Islet precursor cell (in vitro differentiated cells): ENCODE measurements around the gene UTP14A.

Source experiments
- DNase-seq: peaks from one replicate; pipeline ENCODE4 v3.0.0-alpha.2; 2018

Gene UTP14A

GRCh38 chrX:129953881-129954280 lies 47.9 kb downstream of the UTP14A start:
- DNase-seq: peak; percentile 61

- DNase-seq: no peak
Observed at GRCh38 chrX:129954804-129955203, 48.8 kb downstream of the UTP14A start.

DNA sequence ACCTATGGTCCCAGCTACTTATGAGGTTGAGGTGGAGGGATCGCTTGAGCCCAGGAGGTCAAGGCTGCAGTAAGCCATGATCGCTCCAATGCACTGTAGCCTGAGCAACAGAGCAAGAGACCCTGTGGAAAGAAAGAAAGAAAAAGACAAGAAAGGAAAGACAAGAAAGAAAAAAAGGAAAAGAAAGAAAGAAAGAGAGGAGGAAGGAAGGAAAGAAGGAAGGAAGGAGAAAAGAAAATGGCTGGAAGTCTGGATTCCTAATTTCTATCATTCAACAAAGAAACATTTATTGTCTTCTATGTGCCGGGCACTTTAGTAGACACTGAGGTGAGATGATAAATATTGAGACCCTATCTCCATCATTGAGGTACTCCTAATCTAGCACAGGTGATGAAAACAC lies 49.7 kb downstream of the UTP14A start:
- DNase-seq: no peak

DNA sequence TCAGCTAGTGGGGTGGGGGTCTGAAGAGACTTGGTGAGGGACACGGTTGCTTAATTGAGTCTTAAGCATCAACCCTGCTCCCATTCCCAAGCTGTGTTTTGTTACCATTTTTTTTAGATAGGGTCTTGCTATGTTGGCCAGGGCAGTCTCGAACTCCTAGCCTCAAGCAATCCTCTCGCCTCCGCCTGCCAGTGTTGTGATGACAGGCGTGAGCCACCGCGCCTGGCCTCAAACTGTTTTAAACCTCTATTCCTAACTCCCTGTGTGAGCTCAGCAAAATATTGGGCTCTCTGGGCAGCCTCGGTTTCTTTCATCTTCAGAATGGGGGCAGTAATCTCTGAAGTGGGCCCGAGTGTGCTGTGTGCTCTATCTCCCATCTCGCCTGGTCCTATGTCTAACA lies 50.2 kb downstream of the UTP14A start:
- no peak for DNase-seq

GRCh38 chrX:129956765-129957164 lies 50.8 kb downstream of the UTP14A start:
- DNase-seq: no peak

DNA sequence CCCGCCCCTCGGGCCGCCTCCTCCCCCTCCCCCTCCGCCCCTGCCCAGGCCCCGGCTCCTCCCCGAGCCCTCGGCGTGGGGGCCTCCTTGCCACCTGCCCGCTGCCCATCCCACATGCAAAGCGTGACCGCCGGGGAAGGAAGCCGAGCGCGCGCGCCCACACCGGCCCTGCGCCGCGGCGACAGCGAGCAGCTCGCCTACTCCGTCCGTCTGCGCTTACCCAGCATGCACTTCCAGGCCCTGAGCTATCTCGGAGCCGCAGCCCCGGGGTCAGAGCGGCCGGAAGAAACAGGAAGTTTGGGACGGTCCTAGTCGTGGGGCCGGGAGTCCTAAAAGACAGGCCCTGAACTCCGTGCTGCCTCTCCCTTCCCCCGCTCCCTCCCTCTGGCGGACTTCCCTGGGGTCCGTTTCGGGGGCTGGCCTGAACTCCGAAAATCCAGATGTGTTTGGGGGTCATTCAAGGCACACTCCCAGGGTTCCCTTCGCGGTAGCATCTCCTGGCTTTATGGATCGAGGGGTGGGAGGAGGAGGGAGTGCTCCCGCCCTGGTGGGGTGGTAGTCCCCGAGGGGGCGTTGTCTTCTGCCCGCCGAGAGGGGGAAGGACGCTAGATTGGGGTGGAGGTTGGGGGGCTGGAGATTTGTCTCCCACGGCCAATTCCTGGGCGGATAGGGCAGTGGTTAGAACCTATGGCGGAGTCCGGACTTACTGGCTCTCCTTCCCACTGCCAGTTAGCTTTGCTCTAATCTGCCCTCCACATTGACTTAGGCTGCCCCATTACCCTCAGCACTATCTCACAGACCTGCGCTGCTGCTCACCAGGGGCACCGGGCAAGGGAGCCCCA lies 51.5 kb downstream of the UTP14A start:
- DNase-seq: peak; percentile 84

GRCh38 chrX:129958083-129958465 lies 52.1 kb downstream of the UTP14A start:
- DNase-seq: no peak

GRCh38 chrX:129958814-129959492 lies 53.0 kb downstream of the UTP14A start:
- DNase-seq: no peak

DNA sequence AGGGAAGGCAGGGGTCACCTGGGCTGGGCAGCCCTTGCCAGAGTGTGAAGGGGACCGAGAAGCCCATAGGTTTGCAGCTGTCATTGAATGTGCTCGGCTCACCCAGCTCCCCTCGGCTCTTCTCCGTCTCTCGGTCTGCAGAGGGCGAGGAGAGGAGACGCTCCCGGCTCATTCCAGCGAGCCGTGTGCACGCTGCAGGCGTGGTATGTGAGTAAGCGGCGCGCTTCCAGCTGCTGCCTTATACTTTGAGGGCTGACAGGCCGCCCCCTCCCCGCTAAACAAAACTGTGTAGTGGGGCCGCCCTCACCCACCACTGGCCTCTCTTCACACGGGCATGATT lies 53.5 kb downstream of the UTP14A start:
- DNase-seq: peak; percentile 77

DNA sequence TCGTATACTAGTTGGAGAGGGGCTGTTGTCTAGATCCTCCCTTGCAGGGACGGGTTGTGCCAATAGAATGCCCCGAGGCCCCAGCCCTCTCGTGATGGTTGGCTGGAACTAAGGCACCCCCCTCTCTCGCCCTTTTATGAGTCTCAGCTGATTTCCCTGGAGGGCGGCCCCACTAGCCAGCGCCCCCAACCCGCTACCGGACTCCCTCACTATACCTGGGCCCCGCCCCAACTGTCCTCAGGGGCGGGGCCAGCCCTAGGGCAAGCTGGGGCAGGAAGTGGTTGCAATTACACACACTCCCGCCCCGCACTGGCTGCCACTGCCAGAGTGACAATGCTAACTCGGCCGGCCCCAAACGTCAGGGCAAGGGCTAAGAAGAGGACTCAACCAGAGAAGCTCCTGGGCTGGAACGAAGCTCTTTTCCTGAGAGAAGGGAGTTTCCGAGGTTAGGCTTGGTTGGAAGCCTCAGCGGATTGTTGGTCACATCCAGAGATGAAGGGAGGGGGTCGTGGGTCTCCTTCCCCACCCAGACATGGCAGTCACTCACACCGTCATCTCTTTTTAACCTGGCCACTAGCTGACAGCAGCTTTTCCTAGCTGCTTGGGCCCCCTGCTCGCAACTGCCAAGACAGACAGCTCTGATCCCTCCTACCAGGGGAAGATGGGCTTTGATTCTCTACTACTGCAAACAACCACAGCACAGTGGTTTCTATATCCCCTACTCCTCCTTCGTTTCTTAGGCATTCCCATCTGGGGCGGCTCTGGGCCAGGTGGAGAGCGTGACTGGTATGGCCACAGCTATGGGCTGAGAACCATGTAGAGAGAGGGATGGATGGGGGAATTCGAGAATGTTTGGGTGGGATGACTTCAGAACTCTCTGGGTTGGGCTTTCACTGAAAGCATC lies 55.5 kb downstream of the UTP14A start:
- DNase-seq: peak; percentile 85

GRCh38 chrX:129963729-129964128 lies 57.8 kb downstream of the UTP14A start:
- DNase-seq: no peak

- DNase-seq: no peak
Observed at GRCh38 chrX:129965166-129965565, 59.2 kb downstream of the UTP14A start.

DNA sequence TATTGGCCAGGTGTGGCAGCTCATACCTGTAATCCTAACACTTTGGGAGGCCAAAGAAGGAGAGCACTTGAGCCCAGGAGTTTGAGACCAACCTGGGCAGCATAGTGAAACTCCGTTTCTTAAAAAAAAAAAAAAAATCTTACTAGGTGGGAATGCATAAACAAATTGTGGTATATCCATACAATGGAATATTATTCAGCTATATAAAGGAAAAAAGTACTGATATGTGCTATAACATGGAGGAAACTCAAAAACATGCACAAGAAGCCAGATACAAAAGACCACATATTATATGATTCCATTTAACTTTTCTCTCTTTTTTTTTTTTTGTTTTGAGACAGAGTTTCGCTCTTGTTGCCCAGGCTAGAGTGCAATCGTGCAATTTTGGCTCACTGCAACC lies 63.0 kb downstream of the UTP14A start:
- DNase-seq: no peak

- no peak for DNase-seq
Observed at GRCh38 chrX:129976441-129976840, 70.5 kb downstream of the UTP14A start.
